ENCODE measurements around the gene ZCCHC24.

The ZCCHC24 gene

DNA sequence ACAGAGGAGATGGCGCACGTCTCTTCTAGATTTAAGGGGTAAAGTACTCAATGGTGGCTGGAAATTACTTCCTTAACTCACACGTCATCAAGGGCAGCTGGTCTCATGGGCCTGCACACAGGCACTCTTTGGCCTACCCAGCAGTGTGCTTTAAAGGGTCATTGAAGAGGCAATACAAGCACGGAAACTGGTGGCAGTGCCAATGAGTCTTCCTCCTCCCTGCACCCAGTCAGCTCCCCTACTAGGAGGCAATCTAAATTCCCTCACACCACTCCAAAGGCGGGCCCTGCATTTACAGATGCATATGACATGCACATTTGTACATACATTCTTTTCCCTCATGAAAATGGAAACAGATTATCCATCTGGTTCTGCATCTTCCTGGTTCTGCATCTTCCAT lies 50.8 kb downstream of the ZCCHC24 start:
- no peak for DNase-seq

DNA sequence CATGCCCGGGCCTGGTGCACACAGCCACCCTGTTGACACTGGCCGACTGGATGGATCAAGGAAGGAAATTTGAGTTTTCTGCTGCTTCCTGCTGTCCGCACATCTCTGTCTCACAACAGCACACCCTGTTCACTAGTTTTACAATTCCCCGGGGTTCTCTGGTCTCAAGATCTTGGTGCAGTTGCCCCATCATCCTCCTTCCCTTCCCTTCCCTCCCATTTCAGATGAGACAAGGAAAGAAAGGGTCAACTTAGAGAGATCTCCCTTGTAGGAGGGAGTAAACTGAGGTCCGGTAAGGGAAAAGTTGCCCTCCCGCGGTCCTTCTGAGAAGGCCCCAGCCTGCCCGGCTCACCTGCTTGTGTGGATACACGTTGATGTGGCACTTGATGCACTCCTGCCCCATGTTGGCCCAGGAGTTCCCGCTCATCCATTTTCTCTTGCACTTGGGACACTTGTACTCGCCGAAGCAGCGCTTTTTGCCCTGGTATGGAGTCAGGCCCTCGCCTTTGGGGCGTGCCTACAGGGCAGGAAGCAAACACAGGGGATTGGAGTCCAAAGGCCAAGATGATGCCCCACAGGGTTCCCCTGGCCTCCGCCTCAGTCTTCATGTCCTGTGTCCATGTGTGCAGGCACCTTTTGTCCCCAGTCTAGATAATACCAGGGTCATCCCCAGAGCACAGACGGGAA lies 51.4 kb downstream of the ZCCHC24 start:
- no peak for DNase-seq

DNA sequence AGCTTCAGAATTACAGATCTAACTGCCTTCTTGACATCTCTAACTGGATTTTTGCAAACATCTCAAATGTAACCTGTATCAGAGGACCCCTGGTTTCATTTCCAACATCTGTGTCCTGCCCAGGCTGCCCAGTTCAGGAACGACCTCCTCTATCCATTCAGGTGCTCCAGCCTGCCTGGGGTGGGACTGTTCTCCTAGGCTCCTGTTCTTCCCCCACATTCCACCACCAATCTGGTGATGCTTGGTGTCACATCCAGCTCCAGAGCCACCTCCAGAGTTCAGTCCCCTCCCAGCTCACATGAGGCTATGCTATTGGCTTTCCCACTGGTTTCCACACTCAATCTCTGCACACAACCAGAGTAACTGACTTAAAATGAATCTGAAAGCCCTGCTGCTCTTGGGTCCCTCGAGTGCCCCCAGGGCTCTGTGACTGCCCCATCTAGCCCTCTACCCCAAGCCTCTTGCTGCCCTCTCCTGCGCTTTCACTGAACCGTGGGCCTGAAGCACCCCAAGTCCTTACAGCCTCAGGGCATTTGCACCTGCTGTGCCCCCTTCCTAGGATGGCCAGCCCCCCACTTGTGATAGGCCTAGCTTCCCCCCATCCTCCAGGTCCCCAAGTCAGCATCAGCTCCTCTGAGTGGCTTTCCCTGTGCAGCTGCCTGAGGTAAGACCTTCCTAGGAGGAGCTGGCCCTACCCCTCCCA lies 52.1 kb downstream of the ZCCHC24 start:
- no peak for DNase-seq

DNA sequence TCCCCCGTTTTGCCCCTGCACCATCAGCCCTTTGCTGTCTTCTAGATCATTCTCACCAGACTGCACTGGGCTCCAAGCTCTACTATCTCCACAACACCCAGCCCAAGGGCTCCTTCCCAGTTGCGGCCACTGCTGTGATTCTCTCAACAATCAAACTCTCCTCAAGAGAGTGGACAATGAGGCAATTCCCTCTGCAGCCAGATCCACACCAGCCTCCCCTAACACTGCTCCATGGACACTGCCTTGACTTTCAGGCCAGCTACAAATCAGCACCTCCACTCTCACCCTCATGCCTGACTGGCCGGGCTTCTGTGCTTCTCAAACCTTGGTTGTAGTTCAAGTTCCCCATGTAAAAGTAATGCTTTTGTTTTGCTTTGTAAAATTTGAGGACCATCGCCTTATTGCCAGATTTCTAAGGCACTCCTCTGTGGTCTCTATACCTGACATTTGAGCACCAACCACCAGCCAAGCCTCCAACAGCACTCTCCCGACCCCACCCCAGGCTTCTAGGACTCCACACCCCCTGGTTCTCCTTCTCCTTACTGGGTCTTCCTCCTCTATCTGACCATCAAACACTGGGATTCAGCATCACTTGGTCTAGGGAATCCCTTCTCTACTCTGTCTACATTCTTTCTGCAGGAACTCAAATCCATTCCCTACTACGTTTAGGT lies 52.8 kb downstream of the ZCCHC24 start:
- DNase-seq = no peak

DNA sequence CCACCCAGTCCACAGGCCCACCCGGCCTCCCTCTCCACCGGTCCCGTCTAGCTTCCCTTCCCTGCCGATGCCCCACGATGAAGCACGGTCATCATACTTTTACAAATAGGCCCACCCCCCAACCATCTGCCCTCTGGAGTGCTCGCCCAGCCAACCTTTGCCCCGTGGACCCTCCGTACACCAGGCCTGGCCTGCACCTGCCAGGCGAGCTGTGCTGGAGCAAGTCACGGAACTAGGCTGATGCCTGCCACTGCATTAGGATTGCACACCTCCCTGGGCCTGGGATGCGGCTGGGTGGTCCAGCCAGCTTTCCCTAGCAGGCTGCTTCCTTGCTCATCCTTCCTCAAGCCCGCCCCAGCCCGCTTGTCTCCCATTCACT lies 53.4 kb downstream of the ZCCHC24 start:
- DNase-seq = no peak

DNA sequence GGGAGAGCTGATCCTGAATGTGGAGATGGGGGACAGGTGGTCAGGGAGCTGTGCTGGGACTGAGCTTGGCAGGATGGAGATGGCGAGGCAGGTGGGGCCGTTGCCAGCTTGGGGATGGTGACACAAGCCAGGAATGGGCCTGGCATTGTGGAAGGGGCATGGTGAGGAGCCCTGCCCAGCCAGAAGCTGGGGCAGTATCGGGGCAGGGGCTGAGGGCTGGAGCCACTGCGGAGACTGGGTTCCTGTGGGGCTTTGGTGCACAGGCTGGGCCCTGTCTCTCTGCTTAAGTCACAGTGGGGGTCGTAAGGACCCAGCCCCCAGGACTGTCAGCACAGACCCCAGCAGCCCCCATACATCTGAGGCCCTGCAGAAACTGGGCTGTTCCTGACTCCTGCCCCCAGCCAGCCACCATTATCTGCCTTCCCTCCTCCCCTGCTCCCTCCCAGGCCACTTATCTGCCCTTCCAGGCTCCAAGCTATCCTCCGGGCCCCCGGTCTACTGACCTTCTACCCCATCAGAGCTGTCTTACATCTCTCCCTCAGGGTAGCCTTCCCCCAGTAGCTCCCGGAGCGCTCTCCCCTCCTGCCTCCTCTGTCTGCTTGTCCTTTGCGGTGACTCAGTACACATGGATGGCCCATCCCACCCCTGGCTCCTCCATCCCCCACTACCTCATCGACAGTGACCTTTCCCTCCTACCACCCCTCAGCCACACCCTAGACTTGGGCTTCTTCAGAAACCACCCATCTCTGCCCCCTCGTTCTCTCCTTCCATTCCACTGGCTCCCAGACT lies 54.0 kb downstream of the ZCCHC24 start:
- DNase-seq = no peak

DNA sequence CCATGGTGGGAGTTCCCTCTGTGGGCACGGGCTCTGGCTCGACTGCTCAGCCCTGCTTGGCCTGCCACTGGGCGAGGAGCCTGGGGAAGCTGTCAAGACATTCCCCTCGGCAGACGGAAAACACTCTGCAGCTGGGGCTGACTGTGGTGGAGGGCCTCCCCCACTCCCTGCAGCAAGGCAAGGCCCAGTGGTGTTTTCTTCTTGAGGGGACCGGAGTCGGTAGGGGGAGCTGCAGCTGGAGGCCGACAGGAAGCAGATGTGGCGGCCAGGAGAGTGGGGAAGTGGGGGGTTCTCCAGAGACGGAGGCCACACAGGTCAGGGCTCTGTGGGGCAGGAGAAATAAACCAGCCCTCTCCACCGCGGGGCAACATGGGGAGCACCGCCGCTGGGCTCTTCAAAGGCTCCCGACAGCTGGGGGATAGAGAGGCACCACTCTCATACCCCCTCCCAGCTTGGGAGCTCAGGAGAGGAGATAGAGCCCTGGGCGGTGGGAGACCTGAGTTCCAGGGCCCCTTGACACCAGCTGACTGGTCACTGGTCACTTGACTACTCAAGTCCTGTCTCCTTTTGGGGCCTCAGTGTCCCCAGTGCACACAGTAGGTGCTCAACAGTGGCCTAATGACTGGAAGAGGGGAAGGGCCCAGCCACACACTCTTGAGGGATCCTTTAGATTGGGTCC lies 54.7 kb downstream of the ZCCHC24 start:
- DNase-seq = no peak

DNA sequence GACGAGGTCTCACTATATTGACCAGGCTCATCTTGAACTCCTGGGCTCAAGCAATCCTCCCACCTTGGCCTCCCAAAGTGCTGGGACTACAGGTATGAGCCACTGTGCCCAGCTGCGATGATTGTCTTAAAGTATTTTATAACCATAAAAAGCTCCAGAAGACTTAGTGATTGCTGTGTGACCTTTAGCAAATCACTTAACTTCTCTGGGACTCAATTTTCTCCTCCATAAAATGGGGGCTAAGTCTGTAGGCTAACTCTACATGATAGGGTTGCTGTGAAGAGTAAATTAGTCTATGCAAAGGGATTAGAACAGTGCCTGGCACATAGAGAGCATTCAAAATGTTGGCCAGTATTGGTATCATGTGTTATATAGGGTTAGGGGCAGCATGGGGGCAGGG lies 55.4 kb downstream of the ZCCHC24 start:
- DNase-seq = no peak

DNA sequence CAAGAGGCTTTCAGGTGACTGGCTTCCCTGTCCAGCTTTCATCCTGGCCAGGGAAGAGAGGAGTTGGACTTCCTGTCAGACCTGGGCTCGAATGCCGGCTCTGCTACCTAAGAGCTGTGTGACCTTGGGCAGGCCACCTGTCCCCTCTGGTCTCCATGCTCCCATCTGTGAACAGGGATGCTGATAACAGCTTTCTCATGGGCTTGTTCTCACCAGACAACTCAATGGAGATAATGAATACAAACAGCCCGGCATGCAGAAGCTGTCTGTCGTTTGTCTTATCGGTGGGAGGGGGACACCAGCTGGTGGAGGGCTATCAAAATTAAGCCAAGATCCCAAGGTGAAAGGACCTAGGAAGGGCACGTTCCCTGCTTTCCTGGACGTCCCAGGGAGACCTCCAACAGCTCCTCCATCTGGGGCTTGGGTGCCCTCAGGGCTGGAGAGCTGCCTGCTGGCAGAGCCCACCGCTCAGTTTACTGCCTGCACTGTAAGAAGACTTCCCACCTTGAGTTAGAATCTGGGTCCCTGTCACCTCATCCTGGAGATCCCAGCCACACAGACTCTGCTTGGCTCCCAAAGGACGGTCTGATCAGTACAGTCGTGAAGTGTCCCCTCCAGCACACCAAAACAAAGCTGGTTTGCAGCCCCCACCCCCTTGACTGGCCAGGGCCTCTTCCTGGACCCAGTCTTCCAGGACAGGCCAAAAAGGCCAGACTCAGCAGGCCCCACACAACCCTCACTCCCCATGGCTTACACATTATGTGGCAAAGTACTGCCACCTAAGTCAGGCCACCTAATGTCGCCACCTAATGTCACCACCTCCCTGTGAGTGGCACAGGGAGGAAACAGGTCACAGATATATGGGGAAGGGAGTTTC lies 57.2 kb downstream of the ZCCHC24 start:
- no peak for DNase-seq

DNA sequence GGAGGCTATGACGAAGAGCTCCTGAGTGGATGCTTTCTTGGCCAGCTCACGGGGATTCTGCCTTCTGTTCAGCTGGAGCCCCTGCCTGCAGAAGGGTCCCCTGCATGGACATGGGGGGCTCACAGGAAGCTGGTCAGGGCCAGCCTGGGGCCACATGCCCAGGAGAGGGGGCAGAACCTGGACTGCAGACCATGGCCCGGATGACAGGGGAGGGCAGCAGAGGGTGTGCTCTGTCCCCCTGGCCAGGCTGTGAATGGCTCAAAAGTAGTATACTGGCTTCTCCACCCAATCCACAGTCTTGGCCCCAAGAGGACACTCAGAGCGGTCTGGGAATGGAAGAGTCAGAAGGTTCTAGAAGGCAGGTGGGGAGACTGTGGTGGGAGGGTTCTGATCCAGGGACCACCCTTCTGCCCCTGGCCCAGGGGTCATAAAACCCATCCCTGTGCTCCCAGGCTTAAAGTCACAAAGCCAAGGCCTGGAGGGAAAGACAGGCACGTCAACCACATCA lies 57.9 kb downstream of the ZCCHC24 start:
- DNase-seq = no peak

DNA sequence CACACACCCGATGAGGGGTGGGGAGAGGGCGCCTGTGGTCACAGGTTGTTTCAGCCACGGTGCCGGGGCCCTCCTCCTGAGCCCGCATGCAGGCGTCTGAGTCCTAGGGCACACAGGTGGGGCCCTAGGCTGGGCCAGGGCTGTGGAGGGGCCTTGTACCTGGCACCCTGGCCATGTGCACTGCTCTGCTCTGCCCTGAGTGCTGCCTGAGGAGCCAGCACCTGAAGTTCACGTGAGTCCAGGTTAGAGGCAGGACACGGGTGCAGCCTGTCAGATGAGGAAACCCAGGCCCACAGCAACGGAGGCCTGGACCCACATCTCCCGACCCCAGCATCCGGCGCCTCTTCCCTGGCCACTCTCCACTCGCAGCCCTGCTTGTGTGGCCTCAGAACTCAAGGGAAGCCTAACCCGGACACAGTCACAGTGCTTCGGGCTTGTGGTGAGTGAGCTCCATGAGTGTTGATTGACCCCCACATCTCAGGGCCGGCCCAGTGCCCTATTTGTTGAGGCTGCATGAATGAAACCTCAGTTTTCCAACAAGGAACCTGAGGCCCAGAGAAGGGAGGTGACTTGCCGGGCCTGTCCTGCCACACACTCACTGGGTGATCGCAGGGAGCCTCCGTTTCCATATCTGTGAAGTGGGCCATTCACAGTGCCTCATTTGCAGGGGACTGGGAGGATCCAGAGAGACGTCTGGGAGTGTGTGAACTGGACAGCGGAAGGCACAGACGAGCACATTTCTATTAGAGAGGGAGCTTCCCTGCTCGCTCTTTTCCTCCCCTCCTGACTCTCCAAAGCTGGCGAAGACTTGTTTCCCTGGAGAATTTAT lies 58.6 kb downstream of the ZCCHC24 start:
- no peak for DNase-seq

DNA sequence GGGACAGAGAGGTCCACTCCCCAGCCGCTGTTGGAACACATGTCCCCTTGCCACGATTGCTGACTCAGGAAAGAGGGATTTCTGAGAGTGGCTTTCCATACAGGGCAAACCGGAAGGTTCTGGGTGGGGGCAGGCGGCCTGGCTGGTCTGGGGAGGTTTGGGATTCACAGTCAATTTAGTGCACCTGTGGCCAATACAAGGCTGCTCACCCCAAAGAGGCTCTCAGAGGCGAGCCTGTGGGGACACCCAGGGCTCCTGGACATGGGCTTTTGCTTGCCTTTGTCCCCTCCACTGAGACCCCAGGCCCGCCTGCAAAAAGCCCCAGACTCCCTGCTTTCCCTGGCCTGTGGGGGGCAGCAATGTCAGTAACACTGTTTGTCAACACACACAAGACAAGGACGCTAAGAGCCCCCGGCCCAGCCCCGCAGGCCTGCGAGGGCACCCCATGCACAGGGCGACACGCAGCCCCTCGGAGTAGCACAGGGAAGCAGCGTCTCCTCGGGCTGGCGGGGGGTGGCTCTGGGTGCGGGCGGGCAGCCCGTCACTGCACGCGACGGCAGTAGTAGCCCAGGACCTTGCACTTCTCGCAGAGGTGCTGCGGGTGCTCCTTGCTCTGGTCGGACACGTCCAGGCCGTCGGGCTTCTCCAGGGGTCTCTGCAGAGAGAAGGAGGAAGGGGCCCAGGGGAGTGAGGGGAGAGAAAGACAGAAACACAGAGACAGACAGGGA lies 59.5 kb downstream of the ZCCHC24 start:
- no peak for DNase-seq

DNA sequence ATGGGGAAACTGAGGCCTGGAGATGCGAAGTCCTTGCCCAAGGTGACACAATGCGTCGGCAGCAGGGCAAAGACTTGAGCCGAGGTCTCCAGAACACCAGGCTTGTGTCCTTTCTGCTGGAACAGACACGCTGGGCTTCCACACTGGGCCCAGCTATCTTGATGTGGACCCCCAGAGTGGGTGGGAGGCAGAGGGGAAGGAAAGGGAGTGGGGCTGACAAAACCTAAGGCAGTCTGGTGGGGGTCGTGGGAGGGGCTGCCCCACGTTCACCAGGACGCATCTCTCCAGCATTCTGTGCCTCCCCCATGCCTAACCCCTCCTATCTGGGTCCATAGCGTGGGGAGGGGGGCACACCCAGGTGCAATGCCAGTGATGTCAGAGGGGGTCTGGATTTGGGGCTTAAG lies 60.0 kb downstream of the ZCCHC24 start:
- no peak for DNase-seq

DNA sequence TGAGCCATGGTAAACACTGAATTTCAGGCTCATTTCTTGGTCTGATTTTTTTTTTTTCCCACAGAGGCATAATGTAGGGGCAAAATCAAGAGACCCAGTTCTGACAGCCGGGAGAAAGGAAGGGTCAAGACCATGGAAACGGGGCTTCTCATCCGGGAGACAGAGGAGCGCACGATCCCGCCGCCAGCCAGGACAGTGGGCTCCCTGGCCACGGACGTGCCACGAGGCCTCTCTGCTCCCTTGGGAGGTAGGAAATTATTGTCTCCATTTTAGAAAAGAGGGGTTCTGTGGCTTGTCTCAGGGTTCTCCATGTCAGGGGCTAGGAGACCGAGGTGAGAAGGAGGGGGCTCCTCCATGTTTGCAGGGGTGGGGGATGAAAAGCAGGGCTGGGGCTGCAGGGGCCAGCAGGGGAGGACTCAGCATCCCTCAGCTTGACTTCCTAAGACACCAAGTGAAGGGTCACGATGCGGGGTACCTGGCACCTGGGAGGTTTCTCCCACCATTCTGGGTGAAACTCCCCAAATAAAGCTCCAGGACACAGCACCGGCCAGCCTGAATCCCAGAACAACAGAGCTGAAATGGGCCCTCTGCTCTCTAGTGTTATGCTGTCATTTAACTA lies 60.5 kb downstream of the ZCCHC24 start:
- no peak for DNase-seq

DNA sequence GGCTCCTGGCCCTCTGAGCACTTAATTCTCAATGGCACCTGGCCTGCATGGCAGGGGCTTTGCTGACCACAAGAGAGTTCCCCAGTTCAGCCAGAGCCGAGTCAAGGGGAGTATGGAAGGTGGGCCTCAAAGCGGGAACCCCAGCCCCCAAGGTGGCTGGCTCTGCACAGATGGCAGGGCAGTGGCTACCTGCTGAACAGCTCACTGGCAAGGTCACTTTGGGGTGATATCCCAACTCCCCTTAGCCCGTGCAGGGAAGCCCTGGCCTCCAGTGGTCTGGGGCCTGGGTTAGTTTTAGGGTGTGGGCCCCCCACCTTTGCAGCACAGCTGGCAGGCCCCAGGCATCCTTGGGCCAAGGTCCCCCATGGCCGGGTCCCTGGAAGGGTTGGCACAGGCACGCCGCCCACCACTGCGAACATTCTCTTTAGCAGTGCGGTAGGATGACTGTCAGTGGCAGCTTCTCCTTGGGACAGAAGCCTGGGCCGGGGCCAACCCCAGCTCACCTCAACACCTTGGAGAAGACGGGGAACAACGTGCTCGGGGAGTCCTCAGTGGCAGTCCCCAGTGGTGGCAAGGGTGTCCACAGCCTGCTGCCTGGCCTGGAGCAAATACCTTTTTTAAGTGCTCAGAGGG lies 61.3 kb downstream of the ZCCHC24 start:
- DNase-seq = no peak

DNA sequence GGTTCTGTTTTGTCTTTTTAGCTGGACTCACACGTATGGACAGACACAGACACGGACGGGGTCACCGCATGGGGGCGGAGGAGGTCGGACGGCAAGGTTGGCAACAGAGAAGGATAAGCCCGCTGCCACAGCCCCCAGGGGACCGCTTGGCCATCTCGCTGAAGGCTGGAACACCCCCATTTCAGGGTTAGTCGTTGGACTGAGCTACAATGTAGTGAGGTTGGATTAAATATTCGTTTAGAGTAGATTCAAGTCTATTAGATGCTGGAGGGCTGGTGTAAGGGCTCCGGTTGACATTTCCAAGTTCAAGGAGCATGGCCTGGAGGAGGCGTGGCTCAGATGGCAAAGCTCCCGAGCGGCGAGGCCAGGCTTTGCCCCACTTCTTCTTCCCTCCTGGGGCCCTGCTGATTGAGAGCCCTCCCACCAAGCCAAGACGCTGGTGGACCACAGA lies 62.9 kb downstream of the ZCCHC24 start:
- no peak for DNase-seq

DNA sequence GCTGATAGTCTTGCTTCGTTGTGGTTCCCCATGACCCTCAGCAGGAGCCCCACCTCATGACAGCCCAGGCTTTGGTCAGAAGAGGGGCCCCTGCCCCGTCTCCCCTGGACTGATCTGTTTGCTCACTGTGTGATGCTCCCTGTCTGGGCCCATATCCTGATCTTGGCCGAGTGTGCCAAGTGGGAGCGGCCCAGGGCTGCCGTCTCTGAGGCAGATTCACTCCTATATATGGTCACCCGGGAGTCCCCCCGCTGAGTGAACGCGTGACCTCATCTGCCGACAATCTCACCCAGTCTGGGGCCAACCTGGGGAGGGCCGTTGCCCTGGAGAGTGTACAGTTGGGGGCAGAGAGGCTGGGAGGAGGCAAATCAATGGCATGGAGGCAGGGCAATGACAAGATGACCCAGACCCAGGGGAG lies 63.6 kb downstream of the ZCCHC24 start:
- no peak for DNase-seq

DNA sequence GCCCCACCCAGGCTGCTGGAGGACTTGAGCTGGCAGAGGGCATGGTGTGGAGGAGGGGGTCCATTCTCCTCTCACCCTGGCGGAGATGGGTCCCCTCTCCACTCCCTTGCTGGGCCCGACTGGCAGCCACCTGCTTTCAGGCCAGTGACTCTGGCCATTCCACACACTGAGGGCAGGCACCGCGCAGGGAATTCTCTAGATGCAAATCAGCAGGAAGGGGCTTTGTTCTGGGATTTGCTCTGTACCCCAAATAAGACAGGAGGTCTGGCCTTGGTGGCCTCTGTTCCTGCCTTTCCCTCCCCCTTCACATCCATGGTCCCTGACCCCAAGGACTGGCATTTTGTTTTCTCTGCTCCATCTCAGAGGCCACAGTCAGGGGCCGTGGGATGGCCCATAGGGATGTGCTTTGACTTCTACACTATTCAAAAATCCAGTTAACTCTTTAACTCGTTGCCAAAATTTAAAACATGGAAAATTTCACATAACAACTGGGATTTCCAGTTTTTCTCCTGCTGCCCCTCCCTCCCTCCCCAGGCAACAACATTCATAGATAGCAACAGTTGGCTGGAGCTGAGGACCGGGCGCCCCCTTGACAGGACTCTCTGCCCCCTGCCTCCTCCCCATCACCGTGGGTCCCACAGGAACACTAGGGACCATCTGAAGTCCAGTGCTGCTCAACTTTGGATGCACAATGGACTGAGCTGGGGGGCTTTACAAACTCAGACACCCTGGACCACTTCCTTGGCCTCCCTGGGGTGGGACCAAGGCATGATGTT lies 64.3 kb downstream of the ZCCHC24 start:
- no peak for DNase-seq
